Mucosa of gallbladder (tissue), 1 donor: ENCODE measurements around the gene DBF4B. TPM values are rescaled to one million over a fixed set of nuclear protein-coding genes. Genes with fewer than 3 reads are reported as not detected.

ENCODE experiments used
- total RNA-seq: library from RNA; stranded (reverse); gene quantifications from one replicate; pipeline ENCODE4 v1.2.1, GENCODE V29; 2021
- donor health status: DM: no; HTN: no; CAD: no.

Gene DBF4B
- total RNA-seq, 1 donor from 2014 or later, result 8.9 TPM

Other genes with a start within 250 kb of the DBF4B start
- gene GPATCH8, start 205.3 kb upstream of the DBF4B start, total RNA-seq, result 33.3 TPM
- gene FZD2, start 151.2 kb upstream of the DBF4B start, total RNA-seq, result 7.7 TPM
- gene MEIOC, start 52.2 kb upstream of the DBF4B start, total RNA-seq, result not detected
- 13.6 TPM for gene CCDC43, start 18.9 kb upstream of the DBF4B start, total RNA-seq
- gene ADAM11, start 50.3 kb downstream of the DBF4B start, total RNA-seq, result 2.8 TPM
- gene GJC1, start 121.6 kb downstream of the DBF4B start, total RNA-seq, result 17.3 TPM
- 7.2 TPM for gene HIGD1B, start 139.2 kb downstream of the DBF4B start, total RNA-seq
- 72.8 TPM for gene EFTUD2, start 190.8 kb downstream of the DBF4B start, total RNA-seq
- 0.09 TPM for gene GFAP, start 206.8 kb downstream of the DBF4B start, total RNA-seq
- gene KIF18B, start 239.1 kb downstream of the DBF4B start, total RNA-seq, result 1.4 TPM